ENCODE results near the gene MGAT4C.

Gene MGAT4C

DNA sequence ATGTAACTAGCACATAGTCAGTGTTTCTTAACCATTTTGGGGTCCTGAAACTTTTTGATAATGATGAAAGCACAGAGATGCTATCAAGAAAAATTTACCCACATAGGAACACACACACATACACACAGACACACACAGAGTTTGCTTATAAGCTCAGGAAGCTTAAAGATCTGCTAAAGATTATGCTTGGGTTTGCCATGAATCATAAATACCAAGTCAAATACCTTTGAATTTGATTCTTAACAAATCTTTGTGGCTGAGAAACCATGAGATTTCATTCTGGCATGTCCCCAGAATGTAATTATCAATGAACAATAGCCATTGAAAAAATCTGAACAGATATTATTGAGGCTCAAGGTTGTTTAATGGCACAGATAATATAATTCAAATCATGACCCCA is 292.9 kb downstream of the MGAT4C start:
- intact Hi-C loops (cut with micrococcal nuclease) = no loop called here
- H3K27me3 Mint-ChIP-seq = no peaks in the 10 kb centered on the region
- no peaks in the 10 kb centered on the region for H3K9me3 Mint-ChIP-seq
- no peaks in the 10 kb centered on the region for H3K36me3 Mint-ChIP-seq (ENCODE audit: low read depth)
- no peak overlapping the region for H3K27ac Mint-ChIP-seq
- H3K4me1 Mint-ChIP-seq (ENCODE audit: low read depth) = no peaks in the 10 kb centered on the region
- H3K4me3 Mint-ChIP-seq = no peak overlapping the region

DNA sequence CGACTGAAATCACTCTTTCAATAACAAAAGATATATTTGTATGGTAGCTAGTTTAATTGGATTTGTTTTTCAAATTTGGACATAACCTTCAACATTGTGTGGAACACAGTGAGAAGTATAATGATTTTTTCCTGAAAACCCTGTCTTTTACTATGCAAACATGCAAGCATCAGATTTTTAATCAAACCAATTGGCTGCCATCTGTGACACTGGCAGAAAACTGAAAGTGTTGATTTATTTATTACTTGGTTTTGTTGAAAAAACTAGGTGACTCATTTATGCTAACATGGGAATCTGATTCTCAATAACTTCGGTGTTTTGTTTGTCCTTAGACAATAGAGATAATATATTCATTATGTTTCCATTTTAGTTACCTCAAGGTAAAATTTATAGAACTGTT is 300.1 kb downstream of the MGAT4C start:
- Mint-ChIP-seq H3K27ac (no peak overlapping the region), H3K36me3 (ENCODE audit: low read depth) (no peaks in the 10 kb centered on the region), H3K4me3 (no peak overlapping the region), H3K27me3 (no peaks in the 10 kb centered on the region), H3K9me3 (no peaks in the 10 kb centered on the region), H3K4me1 (ENCODE audit: low read depth) (no peaks in the 10 kb centered on the region)
- intact Hi-C loops (cut with micrococcal nuclease) = no loop called here

DNA sequence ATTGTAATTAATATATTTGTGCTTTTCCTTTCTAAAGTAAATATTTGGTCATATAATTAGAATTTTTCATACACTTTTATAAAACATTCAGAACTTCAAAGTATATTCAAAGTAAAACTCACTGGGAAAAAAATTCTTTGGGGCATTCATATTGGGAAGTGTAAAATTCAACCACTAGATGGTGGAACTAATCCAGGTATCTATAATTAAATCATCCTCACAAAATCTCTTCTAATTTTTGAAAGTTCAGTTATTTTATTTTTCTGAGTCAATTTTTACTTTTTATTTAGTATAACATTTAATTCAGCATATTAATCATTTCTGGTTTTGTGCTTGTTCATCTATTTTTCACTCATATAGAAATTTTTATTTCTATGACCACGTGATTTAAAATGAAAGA is 301.1 kb downstream of the MGAT4C start:
- H3K27me3 Mint-ChIP-seq = no peaks in the 10 kb centered on the region
- intact Hi-C loops (cut with micrococcal nuclease) = no loop called here
- H3K4me3 Mint-ChIP-seq = no peak overlapping the region
- H3K9me3 Mint-ChIP-seq = no peaks in the 10 kb centered on the region
- H3K27ac Mint-ChIP-seq = no peak overlapping the region
- no peaks in the 10 kb centered on the region for H3K36me3 Mint-ChIP-seq (ENCODE audit: low read depth)
- H3K4me1 Mint-ChIP-seq (ENCODE audit: low read depth) = no peaks in the 10 kb centered on the region

DNA sequence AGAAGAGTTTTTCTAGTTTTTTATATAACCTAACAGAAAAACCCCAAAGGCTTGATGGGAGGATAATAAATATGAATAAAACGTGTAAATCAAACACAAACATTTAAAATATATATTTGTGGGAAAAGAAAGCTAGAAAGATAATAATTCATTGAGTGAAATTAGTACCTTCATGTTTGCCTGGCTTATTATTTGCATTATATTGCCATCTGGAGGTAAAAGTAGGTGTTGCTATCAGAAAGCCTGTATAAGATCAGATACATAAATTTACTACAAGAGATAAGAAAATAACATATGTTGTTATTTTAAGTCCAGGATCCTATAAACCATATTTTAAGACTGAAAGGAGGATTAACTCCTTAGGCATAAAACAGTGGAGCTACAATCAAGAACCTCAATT is 304.4 kb downstream of the MGAT4C start:
- H3K9me3 Mint-ChIP-seq = no peaks in the 10 kb centered on the region
- intact Hi-C loops (cut with micrococcal nuclease) = no loop called here
- no peak overlapping the region for H3K27ac Mint-ChIP-seq
- no peak overlapping the region for H3K4me3 Mint-ChIP-seq
- H3K27me3 Mint-ChIP-seq = no peaks in the 10 kb centered on the region
- H3K36me3 Mint-ChIP-seq (ENCODE audit: low read depth) = no peaks in the 10 kb centered on the region
- no peaks in the 10 kb centered on the region for H3K4me1 Mint-ChIP-seq (ENCODE audit: low read depth)

DNA sequence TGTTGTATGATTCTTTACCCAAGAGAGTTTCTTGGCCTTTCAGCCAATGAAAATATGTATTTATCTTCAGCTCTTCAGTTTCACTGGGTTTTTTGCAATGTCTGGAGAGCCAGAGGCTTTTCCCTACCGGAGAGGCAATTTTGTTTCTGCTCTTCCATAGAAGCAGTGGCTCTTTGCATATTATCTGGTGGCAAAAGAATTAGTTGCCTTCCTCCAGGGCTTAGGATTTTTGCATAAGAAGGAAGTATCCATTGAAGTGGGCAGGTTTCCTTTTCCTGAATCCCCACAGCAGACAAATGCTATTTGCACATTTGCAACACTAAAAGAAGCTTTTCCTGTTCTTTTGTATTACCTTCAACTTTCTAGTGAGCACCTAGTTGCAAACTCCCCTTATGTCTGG is 306.9 kb downstream of the MGAT4C start:
- intact Hi-C loops (cut with micrococcal nuclease) = loop anchor here (10.0 kb wide), 1 partner anchor 1906 kb away; no protein-coding TSS in a partner anchor
- Mint-ChIP-seq H3K4me1 (ENCODE audit: low read depth) (peaks cover 3% of the 10 kb centered on the region), H3K27ac (no peak overlapping the region), H3K9me3 (no peaks in the 10 kb centered on the region), H3K27me3 (no peaks in the 10 kb centered on the region), H3K4me3 (no peak overlapping the region), H3K36me3 (ENCODE audit: low read depth) (no peaks in the 10 kb centered on the region)

DNA sequence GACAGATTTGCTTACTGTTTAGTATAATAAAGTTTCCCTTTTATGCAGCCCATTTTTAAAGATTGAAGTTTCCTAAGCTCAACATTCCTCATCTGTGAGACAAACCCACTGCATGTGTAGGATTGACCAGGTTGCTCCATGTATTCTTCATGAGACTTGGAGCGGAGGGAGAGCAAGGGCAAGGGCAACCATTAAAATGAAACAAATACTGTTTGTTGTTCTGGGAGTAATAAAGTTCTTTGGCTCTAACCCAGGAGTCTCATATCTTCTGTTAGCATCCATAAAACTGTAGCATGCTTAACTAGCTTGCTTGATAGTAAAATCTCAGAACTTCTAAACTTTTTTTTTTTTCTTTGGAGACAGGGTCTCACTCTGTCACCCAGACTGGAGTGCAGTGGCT is 307.9 kb downstream of the MGAT4C start:
- Mint-ChIP-seq H3K36me3 (ENCODE audit: low read depth) (no peaks in the 10 kb centered on the region), H3K27me3 (no peaks in the 10 kb centered on the region), H3K4me1 (ENCODE audit: low read depth) (peaks cover 4% of the 10 kb centered on the region), H3K9me3 (no peaks in the 10 kb centered on the region), H3K27ac (no peak overlapping the region), H3K4me3 (no peak overlapping the region)
- intact Hi-C loops (cut with micrococcal nuclease) = loop anchor here (10.0 kb wide), 1 partner anchor 1906 kb away; no protein-coding TSS in a partner anchor

DNA sequence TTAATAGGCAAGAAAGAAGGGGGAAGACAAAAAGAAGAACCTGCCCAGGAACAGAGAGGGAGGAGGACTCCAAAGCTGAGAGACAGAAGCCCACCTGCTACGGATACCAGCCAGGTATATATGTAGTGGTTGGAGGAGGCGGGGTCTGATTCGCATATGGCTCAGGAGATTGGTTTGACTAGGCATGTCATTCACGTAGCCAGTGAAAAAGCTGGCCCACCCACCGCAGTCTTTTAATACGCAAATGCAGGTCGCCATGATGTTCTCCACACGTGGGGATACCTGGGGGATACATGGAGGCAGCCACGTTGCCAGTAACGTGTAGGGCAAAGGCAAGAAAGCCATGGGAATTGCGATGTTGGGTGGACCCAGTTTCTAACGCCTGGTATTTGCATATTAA is 308.9 kb downstream of the MGAT4C start:
- no peaks in the 10 kb centered on the region for H3K27me3 Mint-ChIP-seq
- H3K36me3 Mint-ChIP-seq (ENCODE audit: low read depth) = no peaks in the 10 kb centered on the region
- H3K27ac Mint-ChIP-seq = no peak overlapping the region
- peaks cover 4% of the 10 kb centered on the region for H3K4me1 Mint-ChIP-seq (ENCODE audit: low read depth)
- H3K4me3 Mint-ChIP-seq = no peak overlapping the region
- H3K9me3 Mint-ChIP-seq = no peaks in the 10 kb centered on the region
- intact Hi-C loops (cut with micrococcal nuclease) = loop anchor here (10.0 kb wide), 1 partner anchor 1908 kb away; no protein-coding TSS in a partner anchor

DNA sequence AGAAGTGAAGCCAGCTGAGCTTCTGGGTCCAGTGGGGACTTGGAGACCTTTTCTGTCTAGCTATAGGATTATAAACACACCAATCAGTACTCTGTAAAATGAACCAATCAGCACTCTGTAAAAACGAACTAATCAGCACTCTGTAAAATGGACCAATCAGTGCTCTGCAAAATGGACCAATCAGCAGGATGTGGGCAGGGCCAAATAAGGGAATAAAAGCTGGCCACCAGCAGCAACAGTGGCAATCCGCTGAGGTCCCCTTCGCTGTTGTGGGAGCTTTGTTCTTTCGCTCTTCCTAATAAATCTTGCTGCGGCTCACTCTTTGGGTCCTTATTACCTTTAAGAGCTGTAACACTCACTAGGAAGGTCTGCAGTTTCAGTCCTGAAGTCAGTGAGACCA is 309.8 kb downstream of the MGAT4C start:
- intact Hi-C loops (cut with micrococcal nuclease) = loop anchor here (10.0 kb wide), 1 partner anchor 1908 kb away; no protein-coding TSS in a partner anchor
- H3K36me3 Mint-ChIP-seq (ENCODE audit: low read depth) = no peaks in the 10 kb centered on the region
- H3K27ac Mint-ChIP-seq = no peak overlapping the region
- no peaks in the 10 kb centered on the region for H3K9me3 Mint-ChIP-seq
- no peaks in the 10 kb centered on the region for H3K27me3 Mint-ChIP-seq
- peaks cover 4% of the 10 kb centered on the region for H3K4me1 Mint-ChIP-seq (ENCODE audit: low read depth)
- no peak overlapping the region for H3K4me3 Mint-ChIP-seq

DNA sequence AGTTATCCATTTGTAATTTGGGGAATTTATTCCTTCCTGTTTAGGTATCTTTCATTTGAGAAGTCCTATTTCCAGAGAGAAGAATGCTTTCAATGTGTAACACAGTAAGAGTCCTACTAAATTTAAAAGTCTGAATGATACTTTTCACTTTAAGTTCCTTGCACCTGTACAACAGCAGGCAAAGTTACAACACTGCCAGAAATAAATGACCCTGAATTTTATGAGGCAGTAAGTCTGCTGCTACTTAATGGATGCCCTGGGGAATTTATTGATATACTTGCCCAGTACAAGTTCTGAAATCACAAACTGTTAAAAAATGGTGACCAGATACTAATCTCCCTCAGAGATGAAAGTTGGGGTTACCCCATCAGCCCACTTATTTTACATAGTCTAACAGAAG is 329.0 kb downstream of the MGAT4C start:
- H3K4me1 Mint-ChIP-seq (ENCODE audit: low read depth) = no peaks in the 10 kb centered on the region
- no peaks in the 10 kb centered on the region for H3K27me3 Mint-ChIP-seq
- intact Hi-C loops (cut with micrococcal nuclease) = no loop called here
- H3K27ac Mint-ChIP-seq = no peak overlapping the region
- no peaks in the 10 kb centered on the region for H3K9me3 Mint-ChIP-seq
- no peaks in the 10 kb centered on the region for H3K36me3 Mint-ChIP-seq (ENCODE audit: low read depth)
- H3K4me3 Mint-ChIP-seq = no peak overlapping the region

DNA sequence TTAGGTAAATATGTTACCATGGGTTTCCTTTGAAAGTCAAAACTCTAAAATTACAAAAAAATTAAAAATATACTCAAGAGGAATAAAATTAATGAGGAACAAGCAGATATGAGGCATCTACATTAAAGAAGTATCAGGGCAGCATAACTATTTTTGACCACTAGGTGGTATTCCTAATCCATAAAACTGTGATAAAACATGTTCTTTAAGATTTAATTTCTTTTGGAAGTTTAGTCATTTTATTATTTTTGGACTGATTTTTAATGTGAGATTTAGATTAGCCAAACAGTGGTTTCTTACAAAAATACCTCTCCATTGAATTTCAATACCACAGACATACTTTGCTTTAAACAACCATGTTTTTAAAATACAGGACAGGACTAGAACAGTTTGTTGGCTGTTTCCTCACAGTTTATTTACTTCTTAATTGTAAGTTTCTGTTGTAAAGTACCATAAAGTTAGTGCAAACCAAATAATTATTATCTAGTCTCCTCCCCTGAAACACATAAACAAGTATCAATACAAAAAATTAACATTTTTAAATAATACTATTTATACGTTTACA is 332.3 kb downstream of the MGAT4C start:
- Mint-ChIP-seq H3K9me3 (no peaks in the 10 kb centered on the region), H3K36me3 (ENCODE audit: low read depth) (no peaks in the 10 kb centered on the region), H3K27me3 (no peaks in the 10 kb centered on the region), H3K4me1 (ENCODE audit: low read depth) (no peaks in the 10 kb centered on the region), H3K4me3 (no peak overlapping the region), H3K27ac (no peak overlapping the region)
- intact Hi-C loops (cut with micrococcal nuclease) = loop anchor here (5.0 kb wide), 1 partner anchor 1923 kb away; no protein-coding TSS in a partner anchor

DNA sequence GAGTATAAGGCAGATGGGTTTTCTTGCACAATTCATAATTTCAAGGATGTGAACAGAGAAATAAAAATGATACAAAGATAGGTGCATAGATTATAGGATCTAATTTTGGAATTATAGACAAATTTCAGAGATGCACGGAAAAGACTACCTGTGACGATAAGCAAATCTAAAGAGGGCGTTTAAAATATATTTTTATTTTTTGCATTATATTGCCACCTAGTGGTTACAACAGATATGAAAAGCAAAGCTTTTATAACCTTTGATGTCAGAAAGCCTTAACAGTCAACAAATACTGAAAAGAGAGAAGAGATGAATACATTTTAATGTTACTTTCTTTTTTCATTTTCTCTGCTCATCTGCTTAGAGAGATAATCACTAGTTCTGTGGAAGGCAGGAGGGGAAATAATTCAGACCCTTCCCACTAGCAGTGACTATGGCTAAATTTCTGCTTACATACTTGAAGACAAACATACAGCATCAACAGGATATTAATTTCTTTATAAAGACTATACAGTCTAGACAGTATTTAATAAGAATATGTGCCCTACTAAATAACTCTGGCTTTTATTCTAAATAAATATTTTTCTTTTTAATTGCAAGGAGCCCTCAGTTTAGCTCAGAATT is 335.8 kb downstream of the MGAT4C start:
- H3K27me3 Mint-ChIP-seq = no peaks in the 10 kb centered on the region
- H3K4me3 Mint-ChIP-seq = no peak overlapping the region
- H3K27ac Mint-ChIP-seq = no peak overlapping the region
- no peaks in the 10 kb centered on the region for H3K4me1 Mint-ChIP-seq (ENCODE audit: low read depth)
- no peaks in the 10 kb centered on the region for H3K9me3 Mint-ChIP-seq
- H3K36me3 Mint-ChIP-seq (ENCODE audit: low read depth) = no peaks in the 10 kb centered on the region
- intact Hi-C loops (cut with micrococcal nuclease) = loop anchor here (2.0 to 5.0 kb wide), 2 partner anchors 452 to 1927 kb away; no protein-coding TSS in a partner anchor
